C1 segment of cervical spinal cord (tissue), 14 donors: ENCODE data around the gene LRRTM3.

Experiments
- DNase-seq, 14 donors: peaks; one replicate each; lab custom pipeline; 2025; lab: John Stamatoyannopoulos, UW

LRRTM3 gene

DNA sequence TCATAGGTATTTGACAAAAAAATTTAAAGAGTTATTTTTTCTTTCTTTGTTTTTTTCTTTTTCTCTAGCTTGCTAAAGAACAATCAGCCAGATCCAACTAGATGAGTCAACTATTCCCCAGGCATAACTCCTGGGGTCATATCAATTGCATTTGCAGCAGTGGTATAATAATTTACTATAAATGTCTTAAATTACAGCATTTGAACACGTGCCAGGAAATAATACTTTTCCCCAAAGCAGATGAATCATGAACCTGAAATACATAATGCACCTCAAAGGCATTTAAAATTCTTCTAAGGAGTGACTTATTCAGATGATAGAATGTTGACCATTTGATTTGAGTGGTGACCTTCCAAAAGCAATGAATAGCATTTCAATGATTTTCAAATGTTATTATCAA lies 190.1 kb downstream of the LRRTM3 start:
- DNase-seq: no peak

GRCh38 chr10:67119651-67120050 lies 193.8 kb downstream of the LRRTM3 start:
- no peak for DNase-seq

GRCh38 chr10:67127441-67127840 lies 201.6 kb downstream of the LRRTM3 start:
- no peak for DNase-seq

- no peak for DNase-seq
Observed at GRCh38 chr10:67140641-67141040, 214.8 kb downstream of the LRRTM3 start.

GRCh38 chr10:67141300-67141699 lies 215.5 kb downstream of the LRRTM3 start:
- DNase-seq: no peak

GRCh38 chr10:67144530-67144929 lies 218.7 kb downstream of the LRRTM3 start:
- no peak for DNase-seq
